ENCODE measurements around the gene HTR7. TPM values are rescaled to one million over a fixed set of nuclear protein-coding genes. Genes with fewer than 3 reads are reported as not detected.
A peak's percentile ranks its signal among the peaks of the same experiment; 100 is the strongest.

HTR7 gene
- total RNA-seq, 2 experiments from 2014 or later: not detected

GRCh38 chr10:90784771-90785170 is 73.1 kb downstream of the HTR7 start:
- no peak for ATAC-seq
- CTCF ChIA-PET: no interaction called here
- Mint-ChIP-seq H3K27me3 (peaks cover 18% of the 10 kb centered on the region), H3K9me3 (ENCODE audit: low read depth) (no peaks in the 10 kb centered on the region), H3K27ac (no peak overlapping the region), H3K36me3 (no peaks in the 10 kb centered on the region), H3K4me1 (peaks cover 4% of the 10 kb centered on the region), H3K4me3 (no peak overlapping the region)
- DNase-seq: no peak

GRCh38 chr10:90780488-90780887 is 77.4 kb downstream of the HTR7 start:
- CTCF ChIA-PET: no interaction called here
- H3K36me3 Mint-ChIP-seq: no peaks in the 10 kb centered on the region
- H3K27ac Mint-ChIP-seq: no peak overlapping the region
- no peak overlapping the region for H3K4me3 Mint-ChIP-seq
- no peaks in the 10 kb centered on the region for H3K9me3 Mint-ChIP-seq (ENCODE audit: low read depth)
- DNase-seq (no peak), ATAC-seq (no peak)
- peaks cover 7% of the 10 kb centered on the region for H3K27me3 Mint-ChIP-seq
- no peaks in the 10 kb centered on the region for H3K4me1 Mint-ChIP-seq

GRCh38 chr10:90779548-90779947 is 78.3 kb downstream of the HTR7 start:
- Mint-ChIP-seq H3K27ac (no peak overlapping the region), H3K36me3 (no peaks in the 10 kb centered on the region), H3K27me3 (peaks cover 5% of the 10 kb centered on the region), H3K9me3 (ENCODE audit: low read depth) (no peaks in the 10 kb centered on the region), H3K4me3 (no peak overlapping the region), H3K4me1 (no peaks in the 10 kb centered on the region)
- no peak for DNase-seq
- ATAC-seq: no peak
- CTCF ChIA-PET: no interaction called here

- no peak for DNase-seq
- Mint-ChIP-seq H3K27ac (no peak overlapping the region), H3K27me3 (peaks cover 7% of the 10 kb centered on the region), H3K36me3 (no peaks in the 10 kb centered on the region), H3K9me3 (ENCODE audit: low read depth) (no peaks in the 10 kb centered on the region), H3K4me3 (no peak overlapping the region), H3K4me1 (no peaks in the 10 kb centered on the region)
- CTCF ChIA-PET: no interaction called here
- ATAC-seq: no peak
Measured at GRCh38 chr10:90777621-90778020, 80.2 kb downstream of the HTR7 start.

GRCh38 chr10:90775351-90776028 is 82.3 kb downstream of the HTR7 start:
- CTCF ChIA-PET: no interaction called here
- H3K27ac Mint-ChIP-seq: no peak overlapping the region
- DNase-seq (no peak), ATAC-seq (no peak)
- peaks cover 6% of the 10 kb centered on the region for H3K27me3 Mint-ChIP-seq
- H3K4me3 Mint-ChIP-seq: no peak overlapping the region
- H3K36me3 Mint-ChIP-seq: no peaks in the 10 kb centered on the region
- H3K4me1 Mint-ChIP-seq: no peaks in the 10 kb centered on the region
- H3K9me3 Mint-ChIP-seq (ENCODE audit: low read depth): no peaks in the 10 kb centered on the region

GRCh38 chr10:90769946-90770841 is 87.6 kb downstream of the HTR7 start:
- Mint-ChIP-seq H3K27me3 (peaks cover 20% of the 10 kb centered on the region), H3K4me1 (no peaks in the 10 kb centered on the region), H3K4me3 (no peak overlapping the region), H3K27ac (no peak overlapping the region), H3K36me3 (no peaks in the 10 kb centered on the region), H3K9me3 (ENCODE audit: low read depth) (no peaks in the 10 kb centered on the region)
- DNase-seq: no peak
- CTCF ChIA-PET: no interaction called here
- no peak for ATAC-seq

GRCh38 chr10:90751107-90751997 is 106.5 kb downstream of the HTR7 start:
- H3K27ac Mint-ChIP-seq: no peak overlapping the region
- no peaks in the 10 kb centered on the region for H3K4me1 Mint-ChIP-seq
- ATAC-seq: peak; percentile 55
- H3K4me3 Mint-ChIP-seq: no peak overlapping the region
- H3K36me3 Mint-ChIP-seq: no peaks in the 10 kb centered on the region
- CTCF ChIA-PET: interaction anchor here (1.2 to 2.8 kb wide), 4 partner anchors 11 to 114 kb away, joined by 3 to 18 read pairs (median 6); no protein-coding TSS in a partner anchor
- H3K9me3 Mint-ChIP-seq (ENCODE audit: low read depth): no peaks in the 10 kb centered on the region
- H3K27me3 Mint-ChIP-seq: peaks cover 49% of the 10 kb centered on the region
- peak; percentile 56 for DNase-seq

- Mint-ChIP-seq H3K4me3 (no peak overlapping the region), H3K36me3 (no peaks in the 10 kb centered on the region), H3K27ac (no peak overlapping the region), H3K4me1 (no peaks in the 10 kb centered on the region), H3K27me3 (peaks cover 36% of the 10 kb centered on the region), H3K9me3 (ENCODE audit: low read depth) (no peaks in the 10 kb centered on the region)
- ATAC-seq: no peak
- CTCF ChIA-PET: interaction anchor here (0.7 kb wide), 1 partner anchor 94 kb away, joined by 3 read pairs; no protein-coding TSS in a partner anchor
- no peak for DNase-seq
Measured at GRCh38 chr10:90746829-90747228, 111.0 kb downstream of the HTR7 start.

GRCh38 chr10:90745565-90745964 is 112.3 kb downstream of the HTR7 start:
- no peak overlapping the region for H3K4me3 Mint-ChIP-seq
- no peak overlapping the region for H3K27ac Mint-ChIP-seq
- H3K36me3 Mint-ChIP-seq: no peaks in the 10 kb centered on the region
- no peaks in the 10 kb centered on the region for H3K4me1 Mint-ChIP-seq
- ATAC-seq (no peak), DNase-seq (no peak)
- H3K9me3 Mint-ChIP-seq (ENCODE audit: low read depth): no peaks in the 10 kb centered on the region
- peaks cover 27% of the 10 kb centered on the region for H3K27me3 Mint-ChIP-seq
- CTCF ChIA-PET: no interaction called here

- Mint-ChIP-seq H3K27me3 (peaks cover 32% of the 10 kb centered on the region), H3K4me1 (no peaks in the 10 kb centered on the region), H3K4me3 (no peak overlapping the region), H3K27ac (no peak overlapping the region), H3K9me3 (ENCODE audit: low read depth) (no peaks in the 10 kb centered on the region), H3K36me3 (no peaks in the 10 kb centered on the region)
- ATAC-seq (no peak), DNase-seq (no peak)
- CTCF ChIA-PET: no interaction called here
Measured at GRCh38 chr10:90743291-90743690, 114.5 kb downstream of the HTR7 start.

GRCh38 chr10:90741926-90742565 is 115.8 kb downstream of the HTR7 start:
- CTCF ChIA-PET: interaction anchor here (0.9 kb wide), 1 partner anchor 79 kb away, joined by 3 read pairs; no protein-coding TSS in a partner anchor
- ATAC-seq: no peak
- Mint-ChIP-seq H3K36me3 (no peaks in the 10 kb centered on the region), H3K27me3 (peaks cover 26% of the 10 kb centered on the region), H3K4me3 (no peak overlapping the region), H3K9me3 (ENCODE audit: low read depth) (no peaks in the 10 kb centered on the region), H3K4me1 (no peaks in the 10 kb centered on the region), H3K27ac (no peak overlapping the region)
- no peak for DNase-seq

GRCh38 chr10:90740265-90740664 is 117.6 kb downstream of the HTR7 start:
- CTCF ChIA-PET: interaction anchor here (1.2 kb wide), 1 partner anchor 11 kb away, joined by 3 read pairs; no protein-coding TSS in a partner anchor
- Mint-ChIP-seq H3K4me1 (no peaks in the 10 kb centered on the region), H3K36me3 (no peaks in the 10 kb centered on the region), H3K4me3 (no peak overlapping the region), H3K27me3 (peaks cover 24% of the 10 kb centered on the region), H3K27ac (no peak overlapping the region), H3K9me3 (ENCODE audit: low read depth) (no peaks in the 10 kb centered on the region)
- DNase-seq (no peak), ATAC-seq (no peak)

- no peaks in the 10 kb centered on the region for H3K4me1 Mint-ChIP-seq
- ATAC-seq: no peak
- no peak overlapping the region for H3K27ac Mint-ChIP-seq
- no peak overlapping the region for H3K4me3 Mint-ChIP-seq
- CTCF ChIA-PET: no interaction called here
- no peaks in the 10 kb centered on the region for H3K9me3 Mint-ChIP-seq (ENCODE audit: low read depth)
- no peaks in the 10 kb centered on the region for H3K36me3 Mint-ChIP-seq
- peaks cover 23% of the 10 kb centered on the region for H3K27me3 Mint-ChIP-seq
- DNase-seq: no peak
Measured at GRCh38 chr10:90738885-90739284, 119.0 kb downstream of the HTR7 start.
